GM12878 (cell line): ENCODE results near the gene SPATA24. TPM values are rescaled to one million over a fixed set of nuclear protein-coding genes. Genes with fewer than 3 reads are reported as not detected.

ENCODE experiments used
- ATAC-seq: fragments of 200-7000 bp; cut with Tn5 transposase; 3 replicates; pipeline ENCODE4 v1.9.1; 2020; ENCODE audit warnings: mild to moderate bottlenecking, moderate library complexity
- BruUV-seq: library from RNA; stranded (reverse); fragments of 400-500 nt; replicated peaks from 2 replicates; lab custom pipeline; 2021; lab: Mats Ljungman, UMichigan
- CTCF ChIA-PET: fragments of 300-600 bp; sonication (Branson Sonifier 250); formaldehyde crosslinking; extraction: SDS; loops from one replicate; lab custom pipeline; 2021; ENCODE audit warnings: inconsistent platforms; lab: Yijun Ruan, JAX
- POLR2A ChIA-PET: fragments of 350-600 bp; formaldehyde crosslinking; extraction: SDS; loops from one replicate; lab custom pipeline; 2021; ENCODE audit warnings: inconsistent platforms; lab: Charles Lee
- RAD21 ChIA-PET: fragments of 300-600 bp; sonication (Branson Sonifier 250); formaldehyde crosslinking; loops from one replicate; lab custom pipeline; 2023; ENCODE audit warnings: antibody characterized with exemption; ENCODE audit not compliant: unreplicated experiment; lab: Charles Lee
- SMC1A ChIA-PET: fragments of 300-600 bp; sonication (Branson Sonifier 250); formaldehyde crosslinking; loops from one replicate; lab custom pipeline; 2023; ENCODE audit not compliant: unreplicated experiment, uncharacterized antibody; lab: Charles Lee
- DNase-seq: peaks from one replicate; pipeline ENCODE4 v3.0.0-alpha.2; 2011; ENCODE audit warnings: low read depth, low spot score
- FAIRE-seq: peaks from 3 replicates; lab custom pipeline; 2011; peaks lifted over from hg19 to GRCh38; lab: Jason Lieb, UNC
- H2AFZ ChIP-seq: 2 replicates; pipeline ENCODE4 v1.6.0; 2011; ENCODE audit warnings: low read depth, low read length, control low read depth; ENCODE audit not compliant: control insufficient read depth
- H3K27ac ChIP-seq: 2 replicates; pipeline ENCODE4 v1.5.1; 2011; ENCODE audit warnings: control low read depth; ENCODE audit not compliant: control insufficient read depth, insufficient read depth
- H3K27me3 ChIP-seq, 2 experiments: replicated peaks in 1 of 2; 2 replicates each; pipeline versions ENCODE4 v1.6.0 to v1.6.1; 2011; ENCODE audit warnings: low read length in 1 of 2; ENCODE audit not compliant: control insufficient read depth in 2 of 2, insufficient read depth in 2 of 2
- H3K36me3 ChIP-seq, 2 experiments: 2 replicates each; pipeline ENCODE4 v1.5.1; 2011; ENCODE audit warnings: low read length in 1 of 2; ENCODE audit not compliant: control insufficient read depth in 2 of 2, insufficient read depth in 2 of 2
- H3K4me1 ChIP-seq: 2 replicates; pipeline ENCODE4 v1.6.1; 2011; ENCODE audit warnings: mild to moderate bottlenecking, low read length, moderate library complexity, mixed read lengths; ENCODE audit not compliant: control insufficient read depth, insufficient read depth
- H3K4me2 ChIP-seq: 2 replicates; pipeline ENCODE4 v1.6.0; 2011; ENCODE audit warnings: control low read depth; ENCODE audit not compliant: control insufficient read depth, insufficient read depth
- H3K4me3 ChIP-seq: fragments of 200-600 bp; sonication (generic); 2 replicates; pipeline ENCODE4 v1.5.1; 2016
- H3K79me2 ChIP-seq: 2 replicates; pipeline ENCODE4 v1.6.0; 2011; ENCODE audit warnings: low read length; ENCODE audit not compliant: control insufficient read depth, insufficient read depth
- H3K9ac ChIP-seq: 2 replicates; pipeline ENCODE4 v1.8.0; 2011; ENCODE audit warnings: low read length, control low read depth, mixed read lengths; ENCODE audit not compliant: control insufficient read depth, insufficient read depth
- H3K9me3 ChIP-seq: replicated peaks from 3 replicates; pipeline ENCODE4 v1.5.1; 2011; ENCODE audit warnings: mild to moderate bottlenecking, low read length; ENCODE audit not compliant: control insufficient read depth, insufficient read depth
- H4K20me1 ChIP-seq: 2 replicates; pipeline ENCODE4 v1.6.0; 2011; ENCODE audit not compliant: control insufficient read depth, insufficient read depth
- HCFC1 ChIP-seq: fragments of 150-350 bp; IDR thresholded peaks from 2 replicates; pipeline ENCODE4 v1.6.1; 2014; ENCODE audit warnings: low read length
- NR2C1 ChIP-seq: fragments of 450-650 bp; IDR thresholded peaks from 2 replicates; pipeline ENCODE4 v1.6.1; 2017; ENCODE audit warnings: antibody characterized with exemption, mild to moderate bottlenecking, moderate library complexity
- RAD51 ChIP-seq: fragments of 450-650 bp; IDR thresholded peaks from 2 replicates; pipeline ENCODE4 v1.6.1; 2016; ENCODE audit warnings: moderate library complexity, mild to moderate bottlenecking, inconsistent platforms
- SP1 ChIP-seq: IDR thresholded peaks from one replicate; pipeline ENCODE4 v1.6.1; 2011; ENCODE audit warnings: low read depth, low read length
- STAT1 ChIP-seq: fragments of 450-650 bp; conservative IDR thresholded peaks from 2 replicates; pipeline ENCODE4 v1.6.1; 2014; ENCODE audit warnings: antibody characterized with exemption, mild to moderate bottlenecking
- TCF3 ChIP-seq: IDR thresholded peaks from 2 replicates; pipeline ENCODE4 v1.6.1; 2012; ENCODE audit warnings: low read depth, mild to moderate bottlenecking, low read length, borderline replicate concordance; ENCODE audit not compliant: insufficient read depth
- ZBED1 ChIP-seq: IDR thresholded peaks from 2 replicates; pipeline ENCODE4 v1.6.1; 2016; ENCODE audit warnings: borderline replicate concordance
- WGBS: methylation state at CpG from one replicate; pipeline ENCODE4 v1.1.6; 2016; ENCODE audit warnings: low lambda C conversion rate; ENCODE audit not compliant: insufficient replicate concordance, insufficient coverage; ENCODE audit errors: missing lambda C conversion rate; 5-methylcytosine and 5-hydroxymethylcytosine counted together
- in situ Hi-C: fragments of 300-500 bp; cut with MboI; formaldehyde crosslinking; loops from 9 replicates; pipeline ENCODE4 v1.14.3; 2018; ENCODE audit warnings: mixed read lengths
- intact Hi-C: fragments of 100-400 bp; cut with micrococcal nuclease; formaldehyde crosslinking; loops from one replicate; pipeline ENCODE4 v1.14.2; 2022; ENCODE audit not compliant: unreplicated experiment
- polyA plus RNA-seq, 11 experiments: library from polyadenylated mRNA; depleted of rRNA in 4 of 11; unstranded in 6 of 11; stranded (reverse) in 5 of 11; fragments of >200 nt; fragmentation: Nextera tagmentation in 4 of 11; fragmentation: Illumina TruSeq in 1 of 11; extraction: Ambion mirVana in 4 of 11; extraction: Trizol in 1 of 11; gene quantifications; 1 replicate in 1 of 11; 2 replicates in 10 of 11; pipeline versions ENCODE4 v1.2.1 to v1.2.3, GENCODE V29; 2011 to 2016; ENCODE audit warnings: inconsistent platforms in 2 of 11, missing spikeins in 2 of 11, low read depth in 1 of 11
- total RNA-seq, 4 experiments: library from RNA; depleted of rRNA in 3 of 4; stranded (reverse); fragments of >200 nt in 3 of 4; fragmentation: Illumina TruSeq in 1 of 4; extraction: Trizol in 1 of 4; gene quantifications; 2 replicates each; pipeline versions ENCODE4 v1.2.1 to v1.2.3, GENCODE V29; 2013 to 2021
- TF ChIP-seq, protein P1 (sequence below): fragments of 150-350 bp; IDR thresholded peaks from 2 replicates; pipeline ENCODE4 v1.6.1; 2016; ENCODE audit warnings: low read depth, low read length
- TF ChIP-seq, protein P2 (sequence below): fragments of 450-650 bp; IDR thresholded peaks from 2 replicates; pipeline ENCODE4 v1.6.1; 2017; ENCODE audit warnings: mild to moderate bottlenecking, low read depth, inconsistent platforms; ENCODE audit not compliant: poor library complexity, severe bottlenecking

Gene SPATA24
- total and polyA plus RNA-seq, 10 of the 15 experiments (the other 5 are each of a cell fraction or from before 2014, with no cell fraction given): 4.1 to 9.8 (median 7.3) TPM

DNA sequence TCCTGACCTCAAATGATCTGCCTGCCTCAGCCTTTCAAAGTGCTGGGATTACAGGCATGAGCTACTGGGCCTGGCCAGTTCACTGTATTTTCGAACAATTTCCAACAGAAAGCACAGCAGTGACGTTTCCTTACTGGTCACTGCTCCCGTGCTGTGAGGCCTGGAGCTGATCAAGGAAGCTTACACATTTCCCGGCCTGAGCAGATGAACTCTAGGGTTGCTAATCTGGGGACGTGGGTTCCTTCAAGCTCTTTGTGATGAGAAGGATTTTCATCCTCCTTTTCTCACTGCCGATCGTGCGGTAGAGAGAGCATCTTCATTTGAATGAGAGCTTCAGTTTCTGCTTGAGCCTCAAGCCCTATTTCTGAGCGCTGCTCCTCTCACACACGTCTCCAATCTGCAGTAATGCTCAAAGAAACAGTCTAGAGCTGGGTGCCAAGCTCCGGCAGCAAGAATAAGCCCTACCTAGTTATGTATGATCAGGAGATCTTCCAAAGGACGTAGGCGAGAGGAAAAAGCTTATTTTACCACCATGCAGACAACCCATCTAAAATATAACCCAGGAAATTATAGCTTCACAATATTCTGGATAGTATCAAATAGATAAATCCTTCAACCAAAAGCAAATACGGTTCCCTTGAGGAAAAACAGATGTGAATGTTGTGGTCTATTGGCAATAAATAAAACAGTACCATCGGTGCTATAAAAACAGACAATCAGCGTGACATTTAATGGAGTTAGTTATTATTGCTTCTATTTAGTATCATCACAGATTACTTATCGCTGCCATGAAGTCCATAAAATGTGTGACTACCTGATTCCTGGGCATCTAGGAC, 7.3 kb upstream of the SPATA24 start:
- Histone ChIP-seq H3K9me3 (no peaks in the 10 kb centered on the region), H3K27ac (no peak overlapping the region), H3K79me2 (no peaks in the 10 kb centered on the region), H3K4me2 (no peak overlapping the region), H3K36me3 (no peaks in the 10 kb centered on the region), H3K9ac (no peak overlapping the region), H3K4me3 (no peak overlapping the region), H3K4me1 (peaks cover 30% of the 10 kb centered on the region), H3K27me3 (no peaks in the 10 kb centered on the region), H4K20me1 (no peaks in the 10 kb centered on the region), H2AFZ (no peak overlapping the region)
- no TSS peak for BruUV-seq
- POLR2A ChIA-PET: interaction anchor here (0.7 to 2.8 kb wide), 6 partner anchors 9 to 241 kb away, joined by 3 to 7 read pairs (median 3); no protein-coding TSS in a partner anchor
- intact Hi-C loops: no loop called here
- FAIRE-seq: no peak
- 77% methylated on average over 17 of the region's 17 CpGs for WGBS
- CTCF ChIA-PET: interaction anchor here (1.3 to 3.1 kb wide), 4 partner anchors 9 to 202 kb away, joined by 5 to 18 read pairs (median 8); no protein-coding TSS in a partner anchor
- TF ChIP-seq, protein P1, sequence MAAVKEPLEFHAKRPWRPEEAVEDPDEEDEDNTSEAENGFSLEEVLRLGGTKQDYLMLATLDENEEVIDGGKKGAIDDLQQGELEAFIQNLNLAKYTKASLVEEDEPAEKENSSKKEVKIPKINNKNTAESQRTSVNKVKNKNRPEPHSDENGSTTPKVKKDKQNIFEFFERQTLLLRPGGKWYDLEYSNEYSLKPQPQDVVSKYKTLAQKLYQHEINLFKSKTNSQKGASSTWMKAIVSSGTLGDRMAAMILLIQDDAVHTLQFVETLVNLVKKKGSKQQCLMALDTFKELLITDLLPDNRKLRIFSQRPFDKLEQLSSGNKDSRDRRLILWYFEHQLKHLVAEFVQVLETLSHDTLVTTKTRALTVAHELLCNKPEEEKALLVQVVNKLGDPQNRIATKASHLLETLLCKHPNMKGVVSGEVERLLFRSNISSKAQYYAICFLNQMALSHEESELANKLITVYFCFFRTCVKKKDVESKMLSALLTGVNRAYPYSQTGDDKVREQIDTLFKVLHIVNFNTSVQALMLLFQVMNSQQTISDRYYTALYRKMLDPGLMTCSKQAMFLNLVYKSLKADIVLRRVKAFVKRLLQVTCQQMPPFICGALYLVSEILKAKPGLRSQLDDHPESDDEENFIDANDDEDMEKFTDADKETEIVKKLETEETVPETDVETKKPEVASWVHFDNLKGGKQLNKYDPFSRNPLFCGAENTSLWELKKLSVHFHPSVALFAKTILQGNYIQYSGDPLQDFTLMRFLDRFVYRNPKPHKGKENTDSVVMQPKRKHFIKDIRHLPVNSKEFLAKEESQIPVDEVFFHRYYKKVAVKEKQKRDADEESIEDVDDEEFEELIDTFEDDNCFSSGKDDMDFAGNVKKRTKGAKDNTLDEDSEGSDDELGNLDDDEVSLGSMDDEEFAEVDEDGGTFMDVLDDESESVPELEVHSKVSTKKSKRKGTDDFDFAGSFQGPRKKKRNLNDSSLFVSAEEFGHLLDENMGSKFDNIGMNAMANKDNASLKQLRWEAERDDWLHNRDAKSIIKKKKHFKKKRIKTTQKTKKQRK: no peak
- TF ChIP-seq ZBED1 (no peak), RAD51 (no peak), NR2C1 (no peak), TCF3 (no peak), STAT1 (no peak), SP1 (no peak), HCFC1 (no peak)
- TF ChIP-seq, protein P2, sequence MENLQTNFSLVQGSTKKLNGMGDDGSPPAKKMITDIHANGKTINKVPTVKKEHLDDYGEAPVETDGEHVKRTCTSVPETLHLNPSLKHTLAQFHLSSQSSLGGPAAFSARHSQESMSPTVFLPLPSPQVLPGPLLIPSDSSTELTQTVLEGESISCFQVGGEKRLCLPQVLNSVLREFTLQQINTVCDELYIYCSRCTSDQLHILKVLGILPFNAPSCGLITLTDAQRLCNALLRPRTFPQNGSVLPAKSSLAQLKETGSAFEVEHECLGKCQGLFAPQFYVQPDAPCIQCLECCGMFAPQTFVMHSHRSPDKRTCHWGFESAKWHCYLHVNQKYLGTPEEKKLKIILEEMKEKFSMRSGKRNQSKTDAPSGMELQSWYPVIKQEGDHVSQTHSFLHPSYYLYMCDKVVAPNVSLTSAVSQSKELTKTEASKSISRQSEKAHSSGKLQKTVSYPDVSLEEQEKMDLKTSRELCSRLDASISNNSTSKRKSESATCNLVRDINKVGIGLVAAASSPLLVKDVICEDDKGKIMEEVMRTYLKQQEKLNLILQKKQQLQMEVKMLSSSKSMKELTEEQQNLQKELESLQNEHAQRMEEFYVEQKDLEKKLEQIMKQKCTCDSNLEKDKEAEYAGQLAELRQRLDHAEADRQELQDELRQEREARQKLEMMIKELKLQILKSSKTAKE: no peak
- ATAC-seq: no peak
- in situ Hi-C loops: no loop called here
- RAD21 ChIA-PET: no interaction called here
- DNase-seq: no peak
- SMC1A ChIA-PET: interaction anchor here (0.6 to 1.6 kb wide), 9 partner anchors 10 to 138 kb away, joined by 3 to 8 read pairs (median 4); no protein-coding TSS in a partner anchor
